Liver (tissue), 3 donors: ENCODE results near the gene IL12RB1.

ENCODE experiments used
- EGR1 ChIP-seq, 2 donors: IDR thresholded peaks; 2 replicates each; pipeline ENCODE4 v1.6.1; 2016 to 2018; ENCODE audit warnings: antibody characterized with exemption in 2 of 2, low read depth in 2 of 2
- FOXA1 ChIP-seq: IDR thresholded peaks from 2 replicates; pipeline ENCODE4 v1.6.1; 2016; ENCODE audit warnings: antibody characterized with exemption
- JUND ChIP-seq, 2 donors: IDR thresholded peaks; 2 replicates each; pipeline ENCODE4 v1.6.1; 2016; ENCODE audit warnings: antibody characterized with exemption in 2 of 2
- RAD21 ChIP-seq, 2 donors: IDR thresholded peaks; 2 replicates each; pipeline ENCODE4 v1.6.1; 2016; ENCODE audit warnings: antibody characterized with exemption in 2 of 2, mild to moderate bottlenecking in 2 of 2
- TF ChIP-seq, protein P1 (sequence below): fragments of 150-350 bp; IDR thresholded peaks from 2 replicates; pipeline ENCODE4 v1.5.1; 2017; ENCODE audit warnings: improper control_type of control experiment, low read depth, low read length; ENCODE audit not compliant: missing input control
- TF ChIP-seq, protein P2 (sequence below): IDR thresholded peaks from 2 replicates; pipeline ENCODE4 v1.6.1; 2016; ENCODE audit warnings: antibody characterized with exemption
- donor health status: healthy.
- donor health status: healthy.

DNA sequence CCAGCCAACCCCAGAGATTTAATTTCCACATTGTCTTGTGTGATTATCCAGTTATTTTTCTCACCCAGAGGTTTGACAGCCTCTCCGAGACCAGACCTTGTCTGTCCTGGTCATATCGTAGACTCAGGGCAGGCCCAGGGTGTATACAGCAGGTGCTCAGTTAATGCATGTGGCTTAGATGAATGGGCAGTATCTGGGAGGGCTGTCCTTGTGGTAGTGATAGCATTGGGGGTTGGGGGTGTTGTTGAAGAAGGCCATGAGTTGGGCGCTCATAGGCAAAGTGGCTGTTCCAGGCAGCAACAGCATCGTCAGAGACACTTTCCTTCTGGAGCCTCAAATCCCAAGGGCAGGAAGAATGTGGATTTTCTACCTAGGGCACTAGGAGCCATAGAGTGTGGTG, 27.7 kb upstream of the IL12RB1 start:
- TF ChIP-seq, protein P1, sequence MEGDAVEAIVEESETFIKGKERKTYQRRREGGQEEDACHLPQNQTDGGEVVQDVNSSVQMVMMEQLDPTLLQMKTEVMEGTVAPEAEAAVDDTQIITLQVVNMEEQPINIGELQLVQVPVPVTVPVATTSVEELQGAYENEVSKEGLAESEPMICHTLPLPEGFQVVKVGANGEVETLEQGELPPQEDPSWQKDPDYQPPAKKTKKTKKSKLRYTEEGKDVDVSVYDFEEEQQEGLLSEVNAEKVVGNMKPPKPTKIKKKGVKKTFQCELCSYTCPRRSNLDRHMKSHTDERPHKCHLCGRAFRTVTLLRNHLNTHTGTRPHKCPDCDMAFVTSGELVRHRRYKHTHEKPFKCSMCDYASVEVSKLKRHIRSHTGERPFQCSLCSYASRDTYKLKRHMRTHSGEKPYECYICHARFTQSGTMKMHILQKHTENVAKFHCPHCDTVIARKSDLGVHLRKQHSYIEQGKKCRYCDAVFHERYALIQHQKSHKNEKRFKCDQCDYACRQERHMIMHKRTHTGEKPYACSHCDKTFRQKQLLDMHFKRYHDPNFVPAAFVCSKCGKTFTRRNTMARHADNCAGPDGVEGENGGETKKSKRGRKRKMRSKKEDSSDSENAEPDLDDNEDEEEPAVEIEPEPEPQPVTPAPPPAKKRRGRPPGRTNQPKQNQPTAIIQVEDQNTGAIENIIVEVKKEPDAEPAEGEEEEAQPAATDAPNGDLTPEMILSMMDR: no peak
- TF ChIP-seq JUND (IDR thresholded peaks at IDR 0.05) (no peak), RAD21 (IDR thresholded peaks at IDR 0.05) (no peak), FOXA1 (no peak), EGR1 (IDR thresholded peaks at IDR 0.05; ENCODE audit: low read depth in 2 of 2) (no peak)
- TF ChIP-seq, protein P2, sequence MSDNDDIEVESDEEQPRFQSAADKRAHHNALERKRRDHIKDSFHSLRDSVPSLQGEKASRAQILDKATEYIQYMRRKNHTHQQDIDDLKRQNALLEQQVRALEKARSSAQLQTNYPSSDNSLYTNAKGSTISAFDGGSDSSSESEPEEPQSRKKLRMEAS: no peak
